ENCODE measurements around the gene APBB2.

DNA sequence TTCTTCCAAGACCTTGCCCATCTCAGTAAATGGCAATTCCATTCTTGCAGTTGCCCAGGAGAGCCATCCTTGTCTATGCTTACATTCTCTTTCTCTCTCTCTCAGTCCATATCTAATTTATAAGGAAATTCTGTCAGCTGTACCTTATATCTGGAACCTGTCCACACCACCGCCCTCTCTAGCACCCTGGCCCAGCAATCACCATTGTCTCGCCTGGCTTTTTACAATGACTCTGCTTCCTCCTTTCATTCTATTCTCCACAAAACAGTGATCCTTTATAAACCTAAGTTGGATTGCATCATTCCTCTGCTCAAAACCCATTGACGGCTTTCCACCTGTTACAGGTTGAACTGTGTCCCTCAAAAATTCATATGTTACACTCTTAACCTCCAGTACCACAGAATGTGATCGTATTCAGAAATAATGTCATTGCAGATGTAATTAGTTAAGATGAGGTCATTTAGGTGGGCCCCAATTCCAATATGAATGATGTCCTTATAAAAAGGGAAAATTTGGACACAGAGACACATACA is 31.3 kb downstream of the APBB2 start:
- TF ChIP-seq, protein P1, sequence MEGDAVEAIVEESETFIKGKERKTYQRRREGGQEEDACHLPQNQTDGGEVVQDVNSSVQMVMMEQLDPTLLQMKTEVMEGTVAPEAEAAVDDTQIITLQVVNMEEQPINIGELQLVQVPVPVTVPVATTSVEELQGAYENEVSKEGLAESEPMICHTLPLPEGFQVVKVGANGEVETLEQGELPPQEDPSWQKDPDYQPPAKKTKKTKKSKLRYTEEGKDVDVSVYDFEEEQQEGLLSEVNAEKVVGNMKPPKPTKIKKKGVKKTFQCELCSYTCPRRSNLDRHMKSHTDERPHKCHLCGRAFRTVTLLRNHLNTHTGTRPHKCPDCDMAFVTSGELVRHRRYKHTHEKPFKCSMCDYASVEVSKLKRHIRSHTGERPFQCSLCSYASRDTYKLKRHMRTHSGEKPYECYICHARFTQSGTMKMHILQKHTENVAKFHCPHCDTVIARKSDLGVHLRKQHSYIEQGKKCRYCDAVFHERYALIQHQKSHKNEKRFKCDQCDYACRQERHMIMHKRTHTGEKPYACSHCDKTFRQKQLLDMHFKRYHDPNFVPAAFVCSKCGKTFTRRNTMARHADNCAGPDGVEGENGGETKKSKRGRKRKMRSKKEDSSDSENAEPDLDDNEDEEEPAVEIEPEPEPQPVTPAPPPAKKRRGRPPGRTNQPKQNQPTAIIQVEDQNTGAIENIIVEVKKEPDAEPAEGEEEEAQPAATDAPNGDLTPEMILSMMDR (IDR thresholded peaks at IDR 0.05; ENCODE audit: low read length) = no peak
- no peak for TF ChIP-seq EZH2 (IDR thresholded peaks at IDR 0.05; ENCODE audit: borderline replicate concordance, low read length)

Data from OCI-LY1 (cell line).